Measurements from ENCODE around the gene LHX4. TPM values are rescaled to one million over a fixed set of nuclear protein-coding genes. Genes with fewer than 3 reads are reported as not detected.

LHX4 gene
- 1 to 10 TPM; 1.5 to 2.2 (median 1.6) TPM for polyA plus RNA-seq (ENCODE audit: insufficient read length in 4 of 4)

- no peak for DNase-seq (ENCODE audit: low read depth in 4 of 4, low spot score in 3 of 4)
These were observed at the start of gene LHX4 for GRCh38 chr1:180229483-180230415. LHX4 (plus strand) TSS chr1:180230264; CDS start chr1:180230530, 266 bp downstream.

DNA sequence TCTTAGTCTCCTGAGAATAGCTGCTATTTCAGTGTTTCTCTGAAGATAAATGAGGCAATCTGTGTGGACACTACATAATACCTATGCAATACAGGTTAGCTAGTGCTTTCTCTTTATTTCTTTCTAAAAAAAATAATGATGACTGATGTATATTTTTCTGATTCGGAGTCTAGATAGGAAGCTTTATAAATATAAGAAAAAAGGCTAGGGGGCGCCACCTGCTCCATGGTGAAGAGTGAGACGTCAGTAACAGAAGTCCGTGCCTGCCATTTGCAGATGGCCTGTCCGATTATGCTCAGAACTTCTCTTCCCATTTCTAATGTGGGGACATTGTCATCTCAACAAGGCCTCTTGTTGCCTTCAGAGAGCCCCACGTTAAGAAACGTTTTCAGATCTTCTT lies 49.0 kb upstream of the LHX4 start:
- DNase-seq (ENCODE audit: low read depth in 4 of 4, low spot score in 3 of 4) = no peak

DNA sequence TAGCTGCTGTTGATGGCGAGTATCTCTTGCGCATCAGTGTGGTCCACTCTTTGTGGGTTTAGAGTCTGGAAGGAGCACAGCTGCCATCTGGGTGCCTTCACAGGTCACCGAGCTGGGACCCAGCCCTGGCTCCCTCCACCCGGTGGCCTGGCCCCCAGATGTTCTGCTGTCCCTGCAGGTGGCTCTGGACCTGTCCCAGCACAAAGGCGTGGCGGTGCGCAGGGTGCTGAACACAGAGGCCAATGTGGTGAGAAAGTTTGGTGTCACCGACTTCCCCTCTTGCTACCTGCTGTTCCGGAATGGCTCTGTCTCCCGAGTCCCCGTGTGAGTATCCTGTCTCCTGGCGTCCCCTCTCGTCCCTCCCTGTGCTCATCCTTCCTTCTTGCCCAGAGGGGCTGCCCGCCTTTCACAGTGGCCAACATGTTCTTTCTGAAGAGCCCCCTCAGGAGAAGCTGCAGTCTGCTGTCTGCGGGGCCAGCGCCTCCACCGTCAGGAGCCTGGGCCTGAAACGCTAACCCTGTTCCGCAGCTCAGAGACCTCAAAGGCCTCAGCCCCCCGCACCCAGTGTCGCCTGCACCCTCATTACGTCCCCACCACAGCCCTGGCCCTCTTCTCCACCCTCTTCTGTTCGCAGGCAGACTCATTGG lies 47.9 kb upstream of the LHX4 start:
- no peak for DNase-seq (ENCODE audit: low read depth in 4 of 4, low spot score in 3 of 4)

GRCh38 chr1:180182643-180183311 lies 47.3 kb upstream of the LHX4 start:
- DNase-seq (ENCODE audit: low read depth in 4 of 4, low spot score in 3 of 4) = no peak

GRCh38 chr1:180183426-180183825 lies 46.6 kb upstream of the LHX4 start:
- DNase-seq (ENCODE audit: low read depth in 4 of 4, low spot score in 3 of 4) = no peak

- no peak for DNase-seq (ENCODE audit: low read depth in 4 of 4, low spot score in 3 of 4)
These were observed 46.0 kb upstream of the LHX4 start for GRCh38 chr1:180184041-180184440.

GRCh38 chr1:180185281-180185680 lies 44.8 kb upstream of the LHX4 start:
- DNase-seq (ENCODE audit: low read depth in 4 of 4, low spot score in 3 of 4) = no peak

- no peak for DNase-seq (ENCODE audit: low read depth in 4 of 4, low spot score in 3 of 4)
These were observed 44.0 kb upstream of the LHX4 start for GRCh38 chr1:180185971-180186645.

GRCh38 chr1:180186831-180187230 lies 43.2 kb upstream of the LHX4 start:
- DNase-seq (ENCODE audit: low read depth in 4 of 4, low spot score in 3 of 4) = no peak

- DNase-seq (ENCODE audit: low read depth in 4 of 4, low spot score in 3 of 4) = no peak
These were observed 42.4 kb upstream of the LHX4 start for GRCh38 chr1:180187626-180188025.

GRCh38 chr1:180188091-180188506 lies 42.0 kb upstream of the LHX4 start:
- DNase-seq (ENCODE audit: low read depth in 4 of 4, low spot score in 3 of 4) = peak; percentile 31 to 55 (median 48)

DNA sequence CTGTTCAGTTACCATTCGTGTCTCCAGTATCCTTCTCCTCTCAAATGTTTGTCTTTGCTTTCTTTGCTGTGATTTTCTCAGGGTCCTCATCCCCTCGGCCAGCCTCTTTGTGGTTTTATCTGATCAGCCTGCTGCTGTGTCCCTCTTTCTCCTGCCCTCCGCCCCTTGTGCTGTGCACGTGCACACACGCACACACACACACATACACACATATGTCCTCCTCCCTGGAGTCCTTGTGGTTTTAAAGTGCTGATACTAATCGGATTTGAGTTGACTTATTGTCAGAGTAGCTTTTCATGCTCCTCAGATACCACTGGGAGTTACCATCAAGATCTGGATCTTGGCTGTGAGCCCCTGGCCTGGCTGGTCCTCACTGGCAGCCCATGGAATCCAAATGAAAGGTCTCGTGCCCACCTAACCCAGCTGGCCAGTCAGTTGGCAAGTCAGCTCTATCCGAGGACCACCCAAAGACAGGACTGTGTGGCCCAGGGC lies 41.3 kb upstream of the LHX4 start:
- no peak for DNase-seq (ENCODE audit: low read depth in 4 of 4, low spot score in 3 of 4)

DNA sequence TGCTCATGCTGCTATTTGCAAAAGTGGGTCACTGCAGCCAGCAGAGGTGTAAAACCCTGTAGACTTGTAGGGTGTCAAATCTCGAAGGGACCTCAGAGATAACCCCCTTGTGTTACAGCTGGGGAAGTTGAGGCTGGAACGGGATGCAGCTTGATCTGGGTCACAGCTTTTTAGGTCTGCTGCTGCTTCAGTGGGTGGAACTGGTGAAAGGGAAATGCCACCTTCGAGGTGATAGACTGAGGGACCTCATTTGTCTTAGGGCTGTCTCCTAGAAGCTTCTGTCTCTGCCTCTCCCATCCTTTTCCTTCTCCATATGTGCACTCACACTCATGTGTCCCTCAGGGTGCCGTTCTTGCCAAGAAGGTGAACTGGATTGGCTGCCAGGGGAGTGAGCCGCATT lies 40.0 kb upstream of the LHX4 start:
- no peak for DNase-seq (ENCODE audit: low read depth in 4 of 4, low spot score in 3 of 4)

GRCh38 chr1:180192172-180192571 lies 37.9 kb upstream of the LHX4 start:
- no peak for DNase-seq (ENCODE audit: low read depth in 4 of 4, low spot score in 3 of 4)

GRCh38 chr1:180193141-180194047 lies 36.7 kb upstream of the LHX4 start:
- no peak for DNase-seq (ENCODE audit: low read depth in 4 of 4, low spot score in 3 of 4)

GRCh38 chr1:180194048-180194425 lies 36.0 kb upstream of the LHX4 start:
- no peak for DNase-seq (ENCODE audit: low read depth in 4 of 4, low spot score in 3 of 4)

GRCh38 chr1:180194546-180195207 lies 35.4 kb upstream of the LHX4 start:
- no peak for DNase-seq (ENCODE audit: low read depth in 4 of 4, low spot score in 3 of 4)

DNA sequence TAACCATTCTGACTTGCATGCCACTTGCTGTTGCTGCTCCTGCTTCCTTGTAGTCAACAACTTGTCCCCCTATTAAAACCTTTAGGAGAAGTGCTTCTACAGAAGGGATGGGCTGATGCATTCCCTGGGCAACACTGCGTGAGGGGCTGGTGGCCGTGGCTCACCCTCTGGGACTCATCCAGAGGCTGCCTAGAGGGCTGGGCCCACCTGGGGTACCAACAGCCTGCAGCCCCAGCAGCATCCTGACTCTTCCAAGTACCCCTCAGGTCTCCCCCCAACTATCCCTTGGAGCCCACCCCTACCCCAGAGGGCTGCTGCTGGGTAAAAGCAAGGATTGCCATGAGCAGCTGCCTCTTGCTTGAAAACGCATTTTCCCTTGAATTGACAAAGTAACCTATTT lies 34.7 kb upstream of the LHX4 start:
- no peak for DNase-seq (ENCODE audit: low read depth in 4 of 4, low spot score in 3 of 4)

DNA sequence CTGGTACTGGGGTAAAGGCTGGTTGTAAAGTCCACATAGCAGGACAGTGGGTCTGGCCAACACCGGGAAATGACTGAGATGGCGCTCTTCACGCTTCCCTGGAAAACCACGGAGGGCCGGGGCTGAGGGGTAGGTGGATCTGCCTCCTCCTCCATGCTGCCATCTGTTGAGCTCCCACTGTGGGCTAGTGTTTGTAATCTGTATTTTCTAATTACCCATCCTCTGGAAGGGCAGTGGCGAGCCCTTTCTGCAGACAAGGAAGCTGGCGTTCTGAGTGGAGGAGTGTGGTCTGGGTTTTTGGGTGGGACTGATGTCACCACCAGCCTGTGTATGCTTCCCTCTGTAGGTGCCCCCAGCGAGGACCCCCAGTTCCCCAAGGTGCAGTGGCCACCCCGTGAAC lies 34.1 kb upstream of the LHX4 start:
- no peak for DNase-seq (ENCODE audit: low read depth in 4 of 4, low spot score in 3 of 4)
